ENCODE data around the gene COA1.

- TF ChIP-seq EZH2 (IDR thresholded peaks at IDR 0.05) = no peak
- no peak for TF ChIP-seq CTCF (IDR thresholded peaks at IDR 0.05)
- TF ChIP-seq EZH2phosphoT487 (IDR thresholded peaks at IDR 0.05) = no peak
Observed at GRCh38 chr7:43767311-43767710, 38.0 kb upstream of the COA1 start.
